Measurements from ENCODE around the gene RHOG.

Gene RHOG

GRCh38 chr11:3834664-3835461 is 5.9 kb downstream of the RHOG start:
- no peak for DNase-seq (ENCODE audit: extremely low spot score)
- POLR2A ChIA-PET, result interaction anchor here (0.6 kb wide), 1 partner anchor 62 kb away, joined by 4 read pairs; no protein-coding TSS in a partner anchor
- CTCF ChIA-PET, result interaction anchor here (0.9 to 43.8 kb wide), 10 partner anchors 8 to 235 kb away, joined by 3 to 1411 read pairs (median 4); partner anchors contain the start of gene STIM1
- TF ChIP-seq CTCF (IDR thresholded peaks at IDR 0.05; ENCODE audit: control extremely low read depth, extremely low read depth, low read depth, missing control alignments), result no peak

- DNase-seq (ENCODE audit: extremely low spot score), result no peak
- POLR2A ChIA-PET, result no interaction called here
- TF ChIP-seq CTCF (IDR thresholded peaks at IDR 0.05; ENCODE audit: control extremely low read depth, extremely low read depth, low read depth, missing control alignments), result no peak
- CTCF ChIA-PET, result interaction anchor here (1.1 to 43.8 kb wide), 3 partner anchors 9 to 236 kb away, joined by 3 to 1411 read pairs (median 4); no protein-coding TSS in a partner anchor
Observed at GRCh38 chr11:3834349-3834663, 6.5 kb downstream of the RHOG start.

- POLR2A ChIA-PET, result no interaction called here
- CTCF ChIA-PET, result interaction anchor here (0.9 to 43.8 kb wide), 7 partner anchors 8 to 237 kb away, joined by 3 to 1411 read pairs (median 4); partner anchors contain the start of gene RHOG
- no peak for DNase-seq (ENCODE audit: extremely low spot score)
- no peak for TF ChIP-seq CTCF (IDR thresholded peaks at IDR 0.05; ENCODE audit: control extremely low read depth, extremely low read depth, low read depth, missing control alignments)
Observed at GRCh38 chr11:3833449-3833848, 7.3 kb downstream of the RHOG start.

GRCh38 chr11:3832816-3833215 is 7.9 kb downstream of the RHOG start:
- ChIA-PET POLR2A (interaction anchor here (1.4 kb wide), 1 partner anchor 8 kb away, joined by 4 read pairs; the partner anchor contains the start of gene RHOG), CTCF (interaction anchor here (0.7 to 43.8 kb wide), 8 partner anchors 9 to 237 kb away, joined by 3 to 1411 read pairs (median 3); partner anchors contain the start of gene RHOG)
- DNase-seq (ENCODE audit: extremely low spot score), result no peak
- no peak for TF ChIP-seq CTCF (IDR thresholded peaks at IDR 0.05; ENCODE audit: control extremely low read depth, extremely low read depth, low read depth, missing control alignments)

- TF ChIP-seq CTCF (IDR thresholded peaks at IDR 0.05; ENCODE audit: control extremely low read depth, extremely low read depth, low read depth, missing control alignments), result no peak
- CTCF ChIA-PET, result interaction anchor here (0.7 to 43.8 kb wide), 9 partner anchors 9 to 239 kb away, joined by 3 to 1411 read pairs (median 8); partner anchors contain the start of genes PGAP2, RHOG and STIM1
- POLR2A ChIA-PET, result interaction anchor here (0.7 to 1.4 kb wide), 2 partner anchors 10 to 12 kb away, joined by 3 to 4 read pairs; partner anchors contain the start of gene RHOG
- no peak for DNase-seq (ENCODE audit: extremely low spot score)
Observed at GRCh38 chr11:3831378-3832239, 9.2 kb downstream of the RHOG start.

GRCh38 chr11:3830730-3831129 is 10.0 kb downstream of the RHOG start:
- no peak for TF ChIP-seq CTCF (IDR thresholded peaks at IDR 0.05; ENCODE audit: control extremely low read depth, extremely low read depth, low read depth, missing control alignments)
- CTCF ChIA-PET, result interaction anchor here (1.1 to 43.8 kb wide), 6 partner anchors 11 to 239 kb away, joined by 6 to 1411 read pairs (median 14); partner anchors contain the start of genes PGAP2, RHOG and STIM1
- DNase-seq (ENCODE audit: extremely low spot score), result peak; percentile 11
- POLR2A ChIA-PET, result no interaction called here

Data from GM10248 (cell line).